WTC11 (cell line): Measurements from ENCODE around the gene RPTOR. TPM values are rescaled to one million over a fixed set of nuclear protein-coding genes. Genes with fewer than 3 reads are reported as not detected.
A peak's percentile ranks its signal among the peaks of the same experiment; 100 is the strongest.

ENCODE experiments used
- ATAC-seq: fragments of 200-7000 bp; cut with Tn5 transposase; 2 replicates; pipeline ENCODE4 v1.10.0; 2021; ENCODE audit warnings: mild to moderate bottlenecking, moderate library complexity
- CTCF ChIA-PET: fragments of 300-600 bp; sonication (Branson Sonifier 250); formaldehyde crosslinking; loops from one replicate; lab custom pipeline; 2021; ENCODE audit warnings: antibody characterized with exemption; lab: Charles Lee
- POLR2A ChIA-PET: fragments of 350-600 bp; sonication (Branson Sonifier 250); formaldehyde crosslinking; loops from one replicate; lab custom pipeline; 2021; ENCODE audit warnings: antibody characterized with exemption; lab: Charles Lee
- DNase-seq: peaks from one replicate; pipeline ENCODE4 v3.0.0; 2021; ENCODE audit warnings: low spot score
- H3K27ac Mint-ChIP-seq: 2 replicates; pipeline ENCODE4 v1.8.0; 2021; ENCODE audit warnings: mixed read lengths
- H3K27me3 Mint-ChIP-seq: 2 replicates; pipeline ENCODE4 v1.8.0; 2021; ENCODE audit warnings: low read depth, mild to moderate bottlenecking, moderate library complexity, mixed read lengths
- H3K36me3 Mint-ChIP-seq: 2 replicates; pipeline ENCODE4 v1.8.0; 2021; ENCODE audit warnings: mixed read lengths
- H3K4me1 Mint-ChIP-seq: 2 replicates; pipeline ENCODE4 v1.8.0; 2022; ENCODE audit warnings: mixed read lengths
- H3K4me3 Mint-ChIP-seq: 2 replicates; pipeline ENCODE4 v1.8.0; 2021; ENCODE audit warnings: mild to moderate bottlenecking, moderate library complexity, mixed read lengths
- H3K9me3 Mint-ChIP-seq: 2 replicates; pipeline ENCODE4 v1.8.0; 2021; ENCODE audit warnings: mixed read lengths
- AR ChIP-seq: fragments of 250-450 bp; sonication (Bioruptor Pico); IDR thresholded peaks from 2 replicates; pipeline ENCODE4 v1.9.0; 2021; ENCODE audit warnings: mild to moderate bottlenecking
- ATF6 ChIP-seq: sonication (generic); formaldehyde crosslinking; IDR thresholded peaks from 2 replicates; pipeline ENCODE4 v1.8.1; 2023; ENCODE audit warnings: mild to moderate bottlenecking, missing genetic modification reagents
- CREB1 ChIP-seq: sonication (generic); formaldehyde crosslinking; IDR thresholded peaks from 2 replicates; pipeline ENCODE4 v1.8.0; 2023; ENCODE audit warnings: mild to moderate bottlenecking, missing genetic modification reagents
- CREM ChIP-seq: sonication (generic); formaldehyde crosslinking; IDR thresholded peaks from 2 replicates; pipeline ENCODE4 v1.8.1; 2022; ENCODE audit warnings: mild to moderate bottlenecking, missing genetic modification reagents, moderate library complexity
- ELF4 ChIP-seq: sonication (generic); formaldehyde crosslinking; IDR thresholded peaks from 2 replicates; pipeline ENCODE4 v1.8.1; 2022; ENCODE audit warnings: low read depth, mild to moderate bottlenecking, moderate library complexity, missing genetic modification reagents
- ETV6 ChIP-seq: sonication (generic); formaldehyde crosslinking; IDR thresholded peaks from 2 replicates; pipeline ENCODE4 v1.8.1; 2022; ENCODE audit warnings: mild to moderate bottlenecking, missing genetic modification reagents
- IRF2 ChIP-seq: sonication (generic); formaldehyde crosslinking; IDR thresholded peaks from 2 replicates; pipeline ENCODE4 v1.8.0; 2022; ENCODE audit warnings: low read depth, missing genetic modification reagents, borderline replicate concordance
- NFATC4 ChIP-seq: fragments of 250-450 bp; sonication (Bioruptor Pico); IDR thresholded peaks from 2 replicates; pipeline ENCODE4 v1.9.0; 2021; ENCODE audit warnings: mild to moderate bottlenecking
- NR2C2 ChIP-seq: sonication (generic); formaldehyde crosslinking; IDR thresholded peaks from 2 replicates; pipeline ENCODE4 v1.8.0; 2022; ENCODE audit warnings: mild to moderate bottlenecking, missing genetic modification reagents
- PRRX2 ChIP-seq: fragments of 250-450 bp; sonication (Bioruptor Pico); IDR thresholded peaks from 2 replicates; pipeline ENCODE4 v1.8.0; 2021; ENCODE audit warnings: mild to moderate bottlenecking
- SMAD3 ChIP-seq: sonication (generic); formaldehyde crosslinking; IDR thresholded peaks from 2 replicates; pipeline ENCODE4 v1.8.0; 2022; ENCODE audit warnings: missing genetic modification reagents, mild to moderate bottlenecking, borderline replicate concordance
- ZBTB43 ChIP-seq: sonication (generic); formaldehyde crosslinking; IDR thresholded peaks from 2 replicates; pipeline ENCODE4 v1.8.1; 2023; ENCODE audit warnings: mild to moderate bottlenecking, missing genetic modification reagents
- ZMAT4 ChIP-seq: fragments of 250-450 bp; sonication (Bioruptor Pico); IDR thresholded peaks from 2 replicates; pipeline ENCODE4 v1.9.0; 2021; ENCODE audit warnings: mild to moderate bottlenecking
- ZNF121 ChIP-seq: sonication (generic); formaldehyde crosslinking; IDR thresholded peaks from 2 replicates; pipeline ENCODE4 v1.8.0; 2023; ENCODE audit warnings: missing genetic modification reagents
- ZNF317 ChIP-seq: sonication (generic); formaldehyde crosslinking; IDR thresholded peaks from 2 replicates; pipeline ENCODE4 v1.8.1; 2023; ENCODE audit warnings: low read depth, mild to moderate bottlenecking, moderate library complexity, missing genetic modification reagents, borderline replicate concordance
- total RNA-seq: library from RNA; stranded (reverse); gene quantifications from 3 replicates; pipeline ENCODE4 v1.2.3, GENCODE V29; 2021
- TF ChIP-seq, protein P1 (sequence below): fragments of 250-450 bp; sonication (Bioruptor Pico); IDR thresholded peaks from 2 replicates; pipeline ENCODE4 v1.8.0; 2021; ENCODE audit warnings: mild to moderate bottlenecking
- TF ChIP-seq, protein P2 (sequence below): sonication (generic); formaldehyde crosslinking; IDR thresholded peaks from 2 replicates; pipeline ENCODE4 v1.8.1; 2023; ENCODE audit warnings: mild to moderate bottlenecking, missing genetic modification reagents, borderline replicate concordance

The RPTOR gene
- total RNA-seq, 1 experiment from 2014 or later = 41.0 TPM

GRCh38 chr17:80781211-80781610 is 236.6 kb downstream of the RPTOR start:
- POLR2A ChIA-PET = no interaction called here
- TF ChIP-seq ETV6 (CRISPR knock-in tag) = no peak
- TF ChIP-seq AR = no peak
- no peak for TF ChIP-seq ZNF121 (CRISPR knock-in tag)
- TF ChIP-seq ZNF317 (CRISPR knock-in tag) = no peak
- TF ChIP-seq NR2C2 (CRISPR knock-in tag) = no peak
- TF ChIP-seq, protein P1, sequence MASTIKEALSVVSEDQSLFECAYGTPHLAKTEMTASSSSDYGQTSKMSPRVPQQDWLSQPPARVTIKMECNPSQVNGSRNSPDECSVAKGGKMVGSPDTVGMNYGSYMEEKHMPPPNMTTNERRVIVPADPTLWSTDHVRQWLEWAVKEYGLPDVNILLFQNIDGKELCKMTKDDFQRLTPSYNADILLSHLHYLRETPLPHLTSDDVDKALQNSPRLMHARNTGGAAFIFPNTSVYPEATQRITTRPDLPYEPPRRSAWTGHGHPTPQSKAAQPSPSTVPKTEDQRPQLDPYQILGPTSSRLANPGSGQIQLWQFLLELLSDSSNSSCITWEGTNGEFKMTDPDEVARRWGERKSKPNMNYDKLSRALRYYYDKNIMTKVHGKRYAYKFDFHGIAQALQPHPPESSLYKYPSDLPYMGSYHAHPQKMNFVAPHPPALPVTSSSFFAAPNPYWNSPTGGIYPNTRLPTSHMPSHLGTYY = no peak
- TF ChIP-seq PRRX2 = no peak
- TF ChIP-seq ATF6 = no peak
- TF ChIP-seq CREB1 (CRISPR knock-in tag) = no peak
- no peak for TF ChIP-seq ELF4 (CRISPR knock-in tag)
- TF ChIP-seq, protein P2, sequence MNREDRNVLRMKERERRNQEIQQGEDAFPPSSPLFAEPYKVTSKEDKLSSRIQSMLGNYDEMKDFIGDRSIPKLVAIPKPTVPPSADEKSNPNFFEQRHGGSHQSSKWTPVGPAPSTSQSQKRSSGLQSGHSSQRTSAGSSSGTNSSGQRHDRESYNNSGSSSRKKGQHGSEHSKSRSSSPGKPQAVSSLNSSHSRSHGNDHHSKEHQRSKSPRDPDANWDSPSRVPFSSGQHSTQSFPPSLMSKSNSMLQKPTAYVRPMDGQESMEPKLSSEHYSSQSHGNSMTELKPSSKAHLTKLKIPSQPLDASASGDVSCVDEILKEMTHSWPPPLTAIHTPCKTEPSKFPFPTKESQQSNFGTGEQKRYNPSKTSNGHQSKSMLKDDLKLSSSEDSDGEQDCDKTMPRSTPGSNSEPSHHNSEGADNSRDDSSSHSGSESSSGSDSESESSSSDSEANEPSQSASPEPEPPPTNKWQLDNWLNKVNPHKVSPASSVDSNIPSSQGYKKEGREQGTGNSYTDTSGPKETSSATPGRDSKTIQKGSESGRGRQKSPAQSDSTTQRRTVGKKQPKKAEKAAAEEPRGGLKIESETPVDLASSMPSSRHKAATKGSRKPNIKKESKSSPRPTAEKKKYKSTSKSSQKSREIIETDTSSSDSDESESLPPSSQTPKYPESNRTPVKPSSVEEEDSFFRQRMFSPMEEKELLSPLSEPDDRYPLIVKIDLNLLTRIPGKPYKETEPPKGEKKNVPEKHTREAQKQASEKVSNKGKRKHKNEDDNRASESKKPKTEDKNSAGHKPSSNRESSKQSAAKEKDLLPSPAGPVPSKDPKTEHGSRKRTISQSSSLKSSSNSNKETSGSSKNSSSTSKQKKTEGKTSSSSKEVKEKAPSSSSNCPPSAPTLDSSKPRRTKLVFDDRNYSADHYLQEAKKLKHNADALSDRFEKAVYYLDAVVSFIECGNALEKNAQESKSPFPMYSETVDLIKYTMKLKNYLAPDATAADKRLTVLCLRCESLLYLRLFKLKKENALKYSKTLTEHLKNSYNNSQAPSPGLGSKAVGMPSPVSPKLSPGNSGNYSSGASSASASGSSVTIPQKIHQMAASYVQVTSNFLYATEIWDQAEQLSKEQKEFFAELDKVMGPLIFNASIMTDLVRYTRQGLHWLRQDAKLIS (CRISPR knock-in tag) = no peak
- TF ChIP-seq IRF2 (CRISPR knock-in tag) = no peak
- no peak for TF ChIP-seq ZBTB43 (CRISPR knock-in tag)
- no peak for TF ChIP-seq CREM (CRISPR knock-in tag)
- no peak for TF ChIP-seq NFATC4
- TF ChIP-seq ZMAT4 (CRISPR knock-in tag) = no peak
- no peak for TF ChIP-seq SMAD3
- TF ChIP-seq, all 79 proteins: peak for 0

More at GRCh38 chr17:80781211-80781610, 236.6 kb downstream of the RPTOR start:
- Mint-ChIP-seq H3K9me3 (no peaks in the 10 kb centered on the region), H3K27ac (peak overlapping the region; percentile 81), H3K4me1 (peaks cover 41% of the 10 kb centered on the region), H3K4me3 (no peak overlapping the region), H3K27me3 (no peaks in the 10 kb centered on the region), H3K36me3 (peaks cover 4% of the 10 kb centered on the region)
- CTCF ChIA-PET = interaction anchor here (0.9 kb wide), 1 partner anchor 118 kb away, joined by 3 read pairs; no protein-coding TSS in a partner anchor
- no peak for DNase-seq
- ATAC-seq = no peak
